ENCODE results near the gene KIFC1. TPM values are rescaled to one million over a fixed set of nuclear protein-coding genes. Genes with fewer than 3 reads are reported as not detected.
A peak's percentile ranks its signal among the peaks of the same experiment; 100 is the strongest.

Gene KIFC1
- total and polyA plus RNA-seq, 2 of the 4 experiments (the other 2 are of a cell fraction) = 33.9 to 40.6 TPM

GRCh38 chr6:33443025-33443424, 51.4 kb downstream of the KIFC1 start:
- no peak overlapping the region for H3K56ac ChIP-seq (ENCODE audit: extremely low read depth, insufficient read depth, low read length)
- TF ChIP-seq RFX5 (IDR thresholded peaks at IDR 0.05; ENCODE audit: low read depth, low read length) (no peak), ELK1 (IDR thresholded peaks at IDR 0.05; ENCODE audit: borderline replicate concordance, low read depth, low read length) (no peak), MAZ (IDR thresholded peaks at IDR 0.05; ENCODE audit: borderline replicate concordance, low read depth, low read length) (no peak), POLR2A (IDR thresholded peaks at IDR 0.05; ENCODE audit: low read depth, low read length) (no peak), CEBPB (IDR thresholded peaks at IDR 0.05; ENCODE audit: low read depth, low read length) (no peak)
- no peak overlapping the region for H3K4ac ChIP-seq (ENCODE audit: low read depth, low read length)
- H3K79me1 ChIP-seq (ENCODE audit: low read depth in 1 of 2, low read length in 2 of 2) = peaks cover 0 to 8% of the 10 kb centered on the region in 2 experiments; a peak in 2 of 4 replicates
- H2BK20ac ChIP-seq (ENCODE audit: low read depth, low read length) = no peak overlapping the region
- no peaks in the 10 kb centered on the region; the same call in 1 of the 2 replicates for H3K9me1 ChIP-seq (ENCODE audit: insufficient read depth, low read length)
- no peak overlapping the region for H3K14ac ChIP-seq (replicated peaks; ENCODE audit: low read depth, low read length)
- H2BK120ac ChIP-seq (ENCODE audit: low read depth, low read length) = no peak overlapping the region
- DNase-seq (no peak), ATAC-seq (ENCODE audit: low read depth) (no peak)
- no peaks in the 10 kb centered on the region; the same call in 1 of the 2 replicates for H4K20me1 ChIP-seq (ENCODE audit: insufficient read depth, low read length)
- no peak overlapping the region for H3K4me2 ChIP-seq (ENCODE audit: low read depth, low read length)
- H2AK9ac ChIP-seq (replicated peaks; ENCODE audit: low read depth, low read length, poor library complexity) = no peak overlapping the region
- dilution Hi-C loops (cut with HindIII; ENCODE audit: low sequenced_read_pairs, unreplicated experiment) (no loop called here), in situ Hi-C loops (cut with MboI; ENCODE audit: low sequenced_read_pairs) (no loop called here), intact Hi-C loops (cut with micrococcal nuclease) (no loop called here)
- no peak overlapping the region for H2AFZ ChIP-seq (replicated peaks; ENCODE audit: low read length, poor library complexity)
- no peak overlapping the region for H3K9ac ChIP-seq (ENCODE audit: low read depth, low read length)
- H3K27ac ChIP-seq (ENCODE audit: insufficient read depth, low read length) = no peak overlapping the region
- no peak overlapping the region for H3K18ac ChIP-seq (ENCODE audit: low read depth, low read length)
- H3K4me3 ChIP-seq (ENCODE audit: insufficient read depth, low read depth, low read length) = no peak overlapping the region
- POLR2A ChIA-PET (ENCODE audit: unreplicated experiment) = no interaction called here
- no peak overlapping the region for H2BK5ac ChIP-seq (ENCODE audit: low read depth, low read length, poor library complexity, severe bottlenecking)
- CTCF ChIA-PET = no interaction called here
- no peak overlapping the region for H4K8ac ChIP-seq (ENCODE audit: low read depth in 2 of 2, low read length in 2 of 2)
- H4K5ac ChIP-seq (ENCODE audit: low read depth, low read length) = no peak overlapping the region
- no peak overlapping the region for H2AK5ac ChIP-seq (ENCODE audit: low read depth, low read length)
- H3K36me3 ChIP-seq (ENCODE audit: control insufficient read depth, insufficient read depth, low read length) = peaks cover 73% of the 10 kb centered on the region
- no peak overlapping the region for H3K23ac ChIP-seq (ENCODE audit: low read depth, low read length)
- H2BK15ac ChIP-seq (ENCODE audit: low read depth, low read length) = no peak overlapping the region
- BruUV-seq (replicated peaks) = TSS peak; percentile 72
- no peaks in the 10 kb centered on the region for H3K9me3 ChIP-seq (ENCODE audit: control insufficient read depth, insufficient read depth, low read length)
- WGBS, 2 experiments (ENCODE audit: extremely low coverage in 2 of 2, insufficient read length in 1 of 2) = 91% methylated on average over 8 of the region's 17 CpGs; no CpG with 5 or more reads in 1 of the 2 experiments
- no peak overlapping the region for H4K91ac ChIP-seq (ENCODE audit: insufficient read depth, low read depth, low read length)
- no peaks in the 10 kb centered on the region for H3K4me1 ChIP-seq (ENCODE audit: control insufficient read depth, insufficient read depth, low read length)
- H3K27me3 ChIP-seq (ENCODE audit: control insufficient read depth, insufficient read depth, low read length) = no peaks in the 10 kb centered on the region
